ENCODE measurements around the gene XIST.

DNA sequence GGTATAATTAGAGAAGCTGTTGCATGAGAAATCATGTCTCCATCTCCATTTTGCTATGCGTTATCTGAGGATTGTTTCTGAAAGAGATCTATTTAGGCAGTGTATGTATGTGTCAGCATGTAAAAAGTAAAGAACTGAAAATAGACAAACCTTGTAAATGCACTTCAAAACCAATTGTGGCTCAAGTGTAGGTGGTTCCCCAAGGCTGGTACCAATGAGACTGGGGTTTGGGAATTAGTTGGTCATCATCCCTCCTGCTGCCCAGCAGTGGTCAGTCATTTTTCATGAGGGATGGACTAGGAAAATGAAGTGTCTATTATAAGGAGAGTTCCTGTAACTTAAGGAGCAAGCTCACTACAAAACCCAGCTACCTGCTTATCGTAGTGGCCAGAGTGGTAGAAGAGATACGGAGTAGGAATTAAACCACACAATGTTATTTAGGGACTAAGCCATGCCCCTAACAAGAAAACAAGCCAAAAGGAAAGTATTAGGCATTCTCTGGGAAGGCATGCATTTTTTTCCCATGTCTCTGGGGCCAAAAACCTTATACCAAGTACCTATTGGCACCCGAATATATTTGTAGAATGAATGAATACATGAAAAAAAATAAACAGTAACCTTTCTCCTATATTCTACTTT is 30.5 kb downstream of the XIST start:
- TF ChIP-seq, protein P1, sequence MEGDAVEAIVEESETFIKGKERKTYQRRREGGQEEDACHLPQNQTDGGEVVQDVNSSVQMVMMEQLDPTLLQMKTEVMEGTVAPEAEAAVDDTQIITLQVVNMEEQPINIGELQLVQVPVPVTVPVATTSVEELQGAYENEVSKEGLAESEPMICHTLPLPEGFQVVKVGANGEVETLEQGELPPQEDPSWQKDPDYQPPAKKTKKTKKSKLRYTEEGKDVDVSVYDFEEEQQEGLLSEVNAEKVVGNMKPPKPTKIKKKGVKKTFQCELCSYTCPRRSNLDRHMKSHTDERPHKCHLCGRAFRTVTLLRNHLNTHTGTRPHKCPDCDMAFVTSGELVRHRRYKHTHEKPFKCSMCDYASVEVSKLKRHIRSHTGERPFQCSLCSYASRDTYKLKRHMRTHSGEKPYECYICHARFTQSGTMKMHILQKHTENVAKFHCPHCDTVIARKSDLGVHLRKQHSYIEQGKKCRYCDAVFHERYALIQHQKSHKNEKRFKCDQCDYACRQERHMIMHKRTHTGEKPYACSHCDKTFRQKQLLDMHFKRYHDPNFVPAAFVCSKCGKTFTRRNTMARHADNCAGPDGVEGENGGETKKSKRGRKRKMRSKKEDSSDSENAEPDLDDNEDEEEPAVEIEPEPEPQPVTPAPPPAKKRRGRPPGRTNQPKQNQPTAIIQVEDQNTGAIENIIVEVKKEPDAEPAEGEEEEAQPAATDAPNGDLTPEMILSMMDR (tag by site-specific recombination; IDR thresholded peaks at IDR 0.05): no peak
- TF ChIP-seq ZBTB48 (tag by site-specific recombination; IDR thresholded peaks at IDR 0.05) (peak; percentile 53; the same call in 1 of the 2 replicates), ZNF140 (tag by site-specific recombination; IDR thresholded peaks at IDR 0.05) (no peak), ZNF610 (tag by site-specific recombination; IDR thresholded peaks at IDR 0.05; ENCODE audit: borderline replicate concordance) (no peak), ZFP3 (tag by site-specific recombination; IDR thresholded peaks at IDR 0.05; ENCODE audit: low read depth) (no peak), ZNF664 (tag by site-specific recombination; IDR thresholded peaks at IDR 0.05) (no peak), ZNF76 (tag by site-specific recombination; IDR thresholded peaks at IDR 0.05; ENCODE audit: borderline replicate concordance, low read depth) (no peak), ZNF558 (tag by site-specific recombination; IDR thresholded peaks at IDR 0.05) (no peak), ZNF555 (tag by site-specific recombination; conservative IDR thresholded peaks at IDR 0.05) (no peak)
- TF ChIP-seq, protein P2, sequence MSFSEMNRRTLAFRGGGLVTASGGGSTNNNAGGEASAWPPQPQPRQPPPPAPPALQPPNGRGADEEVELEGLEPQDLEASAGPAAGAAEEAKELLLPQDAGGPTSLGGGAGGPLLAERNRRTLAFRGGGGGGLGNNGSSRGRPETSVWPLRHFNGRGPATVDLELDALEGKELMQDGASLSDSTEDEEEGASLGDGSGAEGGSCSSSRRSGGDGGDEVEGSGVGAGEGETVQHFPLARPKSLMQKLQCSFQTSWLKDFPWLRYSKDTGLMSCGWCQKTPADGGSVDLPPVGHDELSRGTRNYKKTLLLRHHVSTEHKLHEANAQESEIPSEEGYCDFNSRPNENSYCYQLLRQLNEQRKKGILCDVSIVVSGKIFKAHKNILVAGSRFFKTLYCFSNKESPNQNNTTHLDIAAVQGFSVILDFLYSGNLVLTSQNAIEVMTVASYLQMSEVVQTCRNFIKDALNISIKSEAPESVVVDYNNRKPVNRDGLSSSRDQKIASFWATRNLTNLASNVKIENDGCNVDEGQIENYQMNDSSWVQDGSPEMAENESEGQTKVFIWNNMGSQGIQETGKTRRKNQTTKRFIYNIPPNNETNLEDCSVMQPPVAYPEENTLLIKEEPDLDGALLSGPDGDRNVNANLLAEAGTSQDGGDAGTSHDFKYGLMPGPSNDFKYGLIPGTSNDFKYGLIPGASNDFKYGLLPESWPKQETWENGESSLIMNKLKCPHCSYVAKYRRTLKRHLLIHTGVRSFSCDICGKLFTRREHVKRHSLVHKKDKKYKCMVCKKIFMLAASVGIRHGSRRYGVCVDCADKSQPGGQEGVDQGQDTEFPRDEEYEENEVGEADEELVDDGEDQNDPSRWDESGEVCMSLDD (tag by site-specific recombination; IDR thresholded peaks at IDR 0.05): no peak
